ENCODE data around the gene RABGAP1L. TPM values are rescaled to one million over a fixed set of nuclear protein-coding genes. Genes with fewer than 3 reads are reported as not detected.
"Not testable (repeated sequence)": the region's sequence is repeated elsewhere in the genome, so short reads cannot be mapped to it uniquely, and the experiment has no call there.

The RABGAP1L gene
- total RNA-seq, 1 experiment from 2014 or later = 29.3 TPM

GRCh38 chr1:175023043-175023921, 864.0 kb downstream of the RABGAP1L start, which contains the start of gene MRPS14:
Gene MRPS14, minus strand, starts transcription at chr1:175023425. Its CDS starts 17 bp downstream, at chr1:175023408.
- POLR2A ChIA-PET = interaction anchor here (1.4 to 2.1 kb wide), 2 partner anchors 9 to 24 kb away, joined by 9 to 21 read pairs; partner anchors contain the start of gene CACYBP
- peak within 1 kb of the TSS; percentile 88 for H3K9ac ChIP-seq (ENCODE audit: low read length)
- ATAC-seq = peak; percentile 96
- no peaks in the 10 kb centered on the region for H3K27me3 ChIP-seq (ENCODE audit: insufficient read depth, low read length)
- DNase-seq (ENCODE audit: low read depth, low spot score) = peak; percentile 98
- RAD21 ChIA-PET (ENCODE audit: low non-redundant PET in 1 of 2, low total read pairs in 2 of 2, uncharacterized antibody in 2 of 2, unreplicated experiment in 2 of 2) = interaction anchor here in 1 of 2 experiments (0.8 kb wide), 1 partner anchor 123 kb away, joined by 3 read pairs; no protein-coding TSS in a partner anchor
- TF ChIP-seq POLR2A (IDR thresholded peaks at IDR 0.05; ENCODE audit: borderline replicate concordance, extremely low read depth, insufficient read depth, insufficient read length) (peak; percentile 86), MAX (IDR thresholded peaks at IDR 0.05) (peak; percentile 90), EGR1 (IDR thresholded peaks at IDR 0.05; ENCODE audit: low read depth) (peak; percentile 64; the same call in 1 of the 2 replicates), ZFX (IDR thresholded peaks at IDR 0.05) (peak; percentile 48; the same call in 1 of the 2 replicates), ATF3 (IDR thresholded peaks at IDR 0.05) (no peak), SP1 (IDR thresholded peaks at IDR 0.05; ENCODE audit: low read depth) (peak; percentile 86), ZBTB33 (IDR thresholded peaks at IDR 0.05; ENCODE audit: extremely low read depth, insufficient replicate concordance, low read length) (peak; percentile 95), FOSL1 (IDR thresholded peaks at IDR 0.05; ENCODE audit: low read depth) (no peak), POLR2AphosphoS5 (IDR thresholded peaks at IDR 0.05; ENCODE audit: low read depth, low read length) (peak; percentile 97), SIN3A (IDR thresholded peaks at IDR 0.05; ENCODE audit: low read depth) (peak; percentile 90), YY1 (IDR thresholded peaks at IDR 0.05; ENCODE audit: extremely low read depth, insufficient replicate concordance, low read depth, low read length) (peak; percentile 98), CBX3 (IDR thresholded peaks at IDR 0.05; ENCODE audit: low read depth) (peak; percentile 92), CEBPB (IDR thresholded peaks at IDR 0.05; ENCODE audit: low read depth) (no peak), TCF7L2 (IDR thresholded peaks at IDR 0.05; ENCODE audit: borderline replicate concordance, extremely low read depth, insufficient read depth, insufficient read length) (peak; percentile 76), SRF (IDR thresholded peaks at IDR 0.05; ENCODE audit: low read depth) (peak; percentile 72)
- no peaks in the 10 kb centered on the region for H4K20me1 ChIP-seq (ENCODE audit: insufficient read depth)
- peak within 1 kb of the TSS; percentile 71 for H2AFZ ChIP-seq (ENCODE audit: low read depth, low read length, poor library complexity, severe bottlenecking)
- H3K4me2 ChIP-seq (ENCODE audit: low read length) = peak within 1 kb of the TSS; percentile 84
- H3K36me3 ChIP-seq (ENCODE audit: control insufficient read depth in 1 of 2, insufficient read depth in 2 of 2, low read length in 2 of 2) = peaks cover 0 to 5% of the 10 kb centered on the region in 2 experiments; a peak in 2 of 4 replicates
- H3K9me3 ChIP-seq (ENCODE audit: control insufficient read depth in 1 of 2, insufficient read depth in 1 of 2, low read depth in 1 of 2, low read length in 2 of 2) = no peaks in the 10 kb centered on the region
- H3K79me2 ChIP-seq (ENCODE audit: insufficient read depth, low read length) = peaks cover 44% of the 10 kb centered on the region
- peak within 1 kb of the TSS; percentile 90 to 97 for H3K4me3 ChIP-seq (replicated peaks in 1 of 2; ENCODE audit: low read depth in 1 of 2, low read length in 2 of 2)
- CTCF ChIA-PET = interaction anchor here (0.6 to 1.5 kb wide), 4 partner anchors 122 to 296 kb away, joined by 3 to 7 read pairs (median 4); no protein-coding TSS in a partner anchor
- H3K4me1 ChIP-seq (ENCODE audit: control insufficient read depth in 1 of 2, insufficient read depth in 2 of 2, low read length in 2 of 2) = peaks cover 0 to 13% of the 10 kb centered on the region in 2 experiments; a peak in 2 of 4 replicates
- TSS peak; percentile 71 for BruUV-seq (replicated peaks)
- peak within 1 kb of the TSS; percentile 67 for H3K27ac ChIP-seq (ENCODE audit: low read depth, low read length)
- intact Hi-C loops (cut with micrococcal nuclease) = no loop called here
- no peaks in the 10 kb centered on the region for H3K9me2 ChIP-seq (ENCODE audit: insufficient read depth)

- intact Hi-C loops (cut with micrococcal nuclease); H4K20me1 ChIP-seq (ENCODE audit: insufficient read depth); DNase-seq (ENCODE audit: low read depth, low spot score); H3K27me3 ChIP-seq (ENCODE audit: insufficient read depth, low read length); H3K9me3 ChIP-seq (ENCODE audit: control insufficient read depth in 1 of 2, insufficient read depth in 1 of 2, low read depth in 1 of 2, low read length in 2 of 2); H3K36me3 ChIP-seq (ENCODE audit: control insufficient read depth in 1 of 2, insufficient read depth in 2 of 2, low read length in 2 of 2); H3K9me2 ChIP-seq (ENCODE audit: insufficient read depth): not testable (repeated sequence)
- H3K79me2 ChIP-seq (ENCODE audit: insufficient read depth, low read length) = peaks cover 40% of the 10 kb centered on the region
- ChIA-PET CTCF (interaction anchor here (0.9 to 1.5 kb wide), 2 partner anchors 121 to 122 kb away, joined by 3 to 7 read pairs; no protein-coding TSS in a partner anchor), RAD21 (ENCODE audit: low non-redundant PET in 1 of 2, low total read pairs in 2 of 2, uncharacterized antibody in 2 of 2, unreplicated experiment in 2 of 2) (interaction anchor here in 1 of 2 experiments (0.8 kb wide), 1 partner anchor 122 kb away, joined by 3 read pairs; no protein-coding TSS in a partner anchor), POLR2A (interaction anchor here (1.4 to 2.1 kb wide), 2 partner anchors 10 to 24 kb away, joined by 9 to 21 read pairs; partner anchors contain the start of gene CACYBP)
- H3K4me1 ChIP-seq (ENCODE audit: control insufficient read depth in 1 of 2, insufficient read depth in 2 of 2, low read length in 2 of 2) = peaks cover 0 to 14% of the 10 kb centered on the region in 2 experiments; a peak in 2 of 4 replicates
- 0 out of 2 replicates have a peak, but pooled peaks have one; percentile 1 for ATAC-seq
- peak overlapping the region; percentile 84 for H3K4me2 ChIP-seq (ENCODE audit: low read length)
- BruUV-seq (replicated peaks) = TSS peak; percentile 99
- peak overlapping the region; percentile 90 to 97 for H3K4me3 ChIP-seq (replicated peaks in 1 of 2; ENCODE audit: low read depth in 1 of 2, low read length in 2 of 2)
- H2AFZ ChIP-seq (ENCODE audit: low read depth, low read length, poor library complexity, severe bottlenecking) = peak overlapping the region; percentile 71
- peak overlapping the region; percentile 88 for H3K9ac ChIP-seq (ENCODE audit: low read length)
- H3K27ac ChIP-seq (ENCODE audit: low read depth, low read length) = peak overlapping the region; percentile 40; the same call in 1 of the 2 replicates
Measured at GRCh38 chr1:175023922-175024242, 864.6 kb downstream of the RABGAP1L start.

Data from HCT116 (cell line).